ENCODE measurements around the gene UBE2O.

Gene UBE2O

DNA sequence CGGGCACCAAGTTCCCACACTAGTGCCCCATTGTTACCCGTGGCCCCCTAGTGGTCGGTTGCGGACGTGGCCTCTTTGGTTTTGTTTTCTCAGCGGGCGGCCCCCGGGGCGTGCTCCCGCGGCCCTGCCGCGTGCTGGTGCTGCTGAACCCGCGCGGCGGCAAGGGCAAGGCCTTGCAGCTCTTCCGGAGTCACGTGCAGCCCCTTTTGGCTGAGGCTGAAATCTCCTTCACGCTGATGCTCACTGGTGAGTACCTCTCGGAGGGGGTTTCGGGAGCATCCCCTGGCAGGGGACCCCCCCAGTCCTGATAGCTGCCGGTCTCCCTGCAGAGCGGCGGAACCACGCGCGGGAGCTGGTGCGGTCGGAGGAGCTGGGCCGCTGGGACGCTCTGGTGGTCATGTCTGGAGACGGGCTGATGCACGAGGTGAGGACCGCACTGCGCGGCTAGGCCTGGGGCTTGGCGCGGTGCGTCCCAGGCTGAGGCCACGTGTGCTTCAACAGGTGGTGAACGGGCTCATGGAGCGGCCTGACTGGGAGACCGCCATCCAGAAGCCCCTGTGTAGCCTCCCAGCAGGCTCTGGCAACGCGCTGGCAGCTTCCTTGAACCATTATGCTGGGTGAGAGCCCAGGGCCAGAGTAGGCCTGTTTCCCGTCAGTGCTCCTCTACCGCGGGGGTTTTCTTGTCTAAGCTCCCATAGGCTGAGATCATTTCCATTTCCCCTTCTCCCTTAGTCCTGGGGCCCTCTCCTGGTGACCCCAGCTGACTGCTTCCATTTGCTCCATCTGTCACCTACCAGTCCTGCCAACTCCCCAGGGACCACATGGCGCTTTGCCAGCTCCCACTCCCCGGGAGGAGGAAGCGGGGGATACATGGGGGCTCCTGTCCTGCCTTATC, 66.8 kb downstream of the UBE2O start (continued):
- TF ChIP-seq CTCF (tag by site-specific recombination; IDR thresholded peaks at IDR 0.05) (peak; percentile 86), SCRT2 (tag by site-specific recombination; IDR thresholded peaks at IDR 0.05) (peak; percentile 98), ZNF266 (tag by site-specific recombination; IDR thresholded peaks at IDR 0.05; ENCODE audit: low read depth) (no peak), ZSCAN16 (tag by site-specific recombination; IDR thresholded peaks at IDR 0.05) (no peak), ZNF571 (tag by site-specific recombination; IDR thresholded peaks at IDR 0.05) (no peak), TRIM28 (IDR thresholded peaks at IDR 0.05; ENCODE audit: borderline replicate concordance, low read length) (peak; percentile 8; the same call in 1 of the 2 replicates), PBX3 (CRISPR knock-in tag; IDR thresholded peaks at IDR 0.05) (peak; percentile 89), ZNF670 (tag by site-specific recombination; IDR thresholded peaks at IDR 0.05; ENCODE audit: low read depth) (no peak), ZNF350 (tag by site-specific recombination; IDR thresholded peaks at IDR 0.05) (no peak), ZNF132 (tag by site-specific recombination; IDR thresholded peaks at IDR 0.05; ENCODE audit: borderline replicate concordance) (no peak), ZNF555 (tag by site-specific recombination; conservative IDR thresholded peaks at IDR 0.05) (no peak), ZFP37 (tag by site-specific recombination; IDR thresholded peaks at IDR 0.05) (peak; percentile 85), GLIS1 (tag by site-specific recombination; IDR thresholded peaks at IDR 0.05) (peak; percentile 86), HOXD13 (CRISPR knock-in tag; IDR thresholded peaks at IDR 0.05; ENCODE audit: borderline replicate concordance) (0 out of 2 replicates have a peak, but pooled peaks have one; percentile 18), ZNF791 (tag by site-specific recombination; IDR thresholded peaks at IDR 0.05) (no peak), ZNF341 (tag by site-specific recombination; IDR thresholded peaks at IDR 0.05; ENCODE audit: low read depth) (peak; percentile 58), ZNF24 (tag by site-specific recombination; IDR thresholded peaks at IDR 0.05) (0 out of 2 replicates have a peak, but pooled peaks have one; percentile 51), ZNF777 (tag by site-specific recombination; IDR thresholded peaks at IDR 0.05; ENCODE audit: borderline replicate concordance) (no peak), KLF8 (tag by site-specific recombination; IDR thresholded peaks at IDR 0.05) (peak; percentile 85)
- TF ChIP-seq, protein P1, sequence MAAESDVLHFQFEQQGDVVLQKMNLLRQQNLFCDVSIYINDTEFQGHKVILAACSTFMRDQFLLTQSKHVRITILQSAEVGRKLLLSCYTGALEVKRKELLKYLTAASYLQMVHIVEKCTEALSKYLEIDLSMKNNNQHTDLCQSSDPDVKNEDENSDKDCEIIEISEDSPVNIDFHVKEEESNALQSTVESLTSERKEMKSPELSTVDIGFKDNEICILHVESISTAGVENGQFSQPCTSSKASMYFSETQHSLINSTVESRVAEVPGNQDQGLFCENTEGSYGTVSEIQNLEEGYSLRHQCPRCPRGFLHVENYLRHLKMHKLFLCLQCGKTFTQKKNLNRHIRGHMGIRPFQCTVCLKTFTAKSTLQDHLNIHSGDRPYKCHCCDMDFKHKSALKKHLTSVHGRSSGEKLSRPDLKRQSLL (tag by site-specific recombination; IDR thresholded peaks at IDR 0.05), result no peak
- TF ChIP-seq, protein P2, sequence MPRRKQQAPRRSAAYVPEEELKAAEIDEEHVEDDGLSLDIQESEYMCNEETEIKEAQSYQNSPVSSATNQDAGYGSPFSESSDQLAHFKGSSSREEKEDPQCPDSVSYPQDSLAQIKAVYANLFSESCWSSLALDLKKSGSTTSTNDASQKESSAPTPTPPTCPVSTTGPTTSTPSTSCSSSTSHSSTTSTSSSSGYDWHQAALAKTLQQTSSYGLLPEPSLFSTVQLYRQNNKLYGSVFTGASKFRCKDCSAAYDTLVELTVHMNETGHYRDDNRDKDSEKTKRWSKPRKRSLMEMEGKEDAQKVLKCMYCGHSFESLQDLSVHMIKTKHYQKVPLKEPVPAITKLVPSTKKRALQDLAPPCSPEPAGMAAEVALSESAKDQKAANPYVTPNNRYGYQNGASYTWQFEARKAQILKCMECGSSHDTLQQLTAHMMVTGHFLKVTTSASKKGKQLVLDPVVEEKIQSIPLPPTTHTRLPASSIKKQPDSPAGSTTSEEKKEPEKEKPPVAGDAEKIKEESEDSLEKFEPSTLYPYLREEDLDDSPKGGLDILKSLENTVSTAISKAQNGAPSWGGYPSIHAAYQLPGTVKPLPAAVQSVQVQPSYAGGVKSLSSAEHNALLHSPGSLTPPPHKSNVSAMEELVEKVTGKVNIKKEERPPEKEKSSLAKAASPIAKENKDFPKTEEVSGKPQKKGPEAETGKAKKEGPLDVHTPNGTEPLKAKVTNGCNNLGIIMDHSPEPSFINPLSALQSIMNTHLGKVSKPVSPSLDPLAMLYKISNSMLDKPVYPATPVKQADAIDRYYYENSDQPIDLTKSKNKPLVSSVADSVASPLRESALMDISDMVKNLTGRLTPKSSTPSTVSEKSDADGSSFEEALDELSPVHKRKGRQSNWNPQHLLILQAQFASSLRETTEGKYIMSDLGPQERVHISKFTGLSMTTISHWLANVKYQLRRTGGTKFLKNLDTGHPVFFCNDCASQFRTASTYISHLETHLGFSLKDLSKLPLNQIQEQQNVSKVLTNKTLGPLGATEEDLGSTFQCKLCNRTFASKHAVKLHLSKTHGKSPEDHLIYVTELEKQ (tag by site-specific recombination; IDR thresholded peaks at IDR 0.05; ENCODE audit: borderline replicate concordance), result 0 out of 2 replicates have a peak, but pooled peaks have one; percentile 54
- TF ChIP-seq, protein P3, sequence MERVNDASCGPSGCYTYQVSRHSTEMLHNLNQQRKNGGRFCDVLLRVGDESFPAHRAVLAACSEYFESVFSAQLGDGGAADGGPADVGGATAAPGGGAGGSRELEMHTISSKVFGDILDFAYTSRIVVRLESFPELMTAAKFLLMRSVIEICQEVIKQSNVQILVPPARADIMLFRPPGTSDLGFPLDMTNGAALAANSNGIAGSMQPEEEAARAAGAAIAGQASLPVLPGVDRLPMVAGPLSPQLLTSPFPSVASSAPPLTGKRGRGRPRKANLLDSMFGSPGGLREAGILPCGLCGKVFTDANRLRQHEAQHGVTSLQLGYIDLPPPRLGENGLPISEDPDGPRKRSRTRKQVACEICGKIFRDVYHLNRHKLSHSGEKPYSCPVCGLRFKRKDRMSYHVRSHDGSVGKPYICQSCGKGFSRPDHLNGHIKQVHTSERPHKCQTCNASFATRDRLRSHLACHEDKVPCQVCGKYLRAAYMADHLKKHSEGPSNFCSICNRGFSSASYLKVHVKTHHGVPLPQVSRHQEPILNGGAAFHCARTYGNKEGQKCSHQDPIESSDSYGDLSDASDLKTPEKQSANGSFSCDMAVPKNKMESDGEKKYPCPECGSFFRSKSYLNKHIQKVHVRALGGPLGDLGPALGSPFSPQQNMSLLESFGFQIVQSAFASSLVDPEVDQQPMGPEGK (tag by site-specific recombination; IDR thresholded peaks at IDR 0.05), result peak; percentile 93
- TF ChIP-seq, protein P4, sequence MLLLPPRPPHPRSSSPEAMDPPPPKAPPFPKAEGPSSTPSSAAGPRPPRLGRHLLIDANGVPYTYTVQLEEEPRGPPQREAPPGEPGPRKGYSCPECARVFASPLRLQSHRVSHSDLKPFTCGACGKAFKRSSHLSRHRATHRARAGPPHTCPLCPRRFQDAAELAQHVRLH (tag by site-specific recombination; IDR thresholded peaks at IDR 0.05), result no peak
- TF ChIP-seq, protein P5, sequence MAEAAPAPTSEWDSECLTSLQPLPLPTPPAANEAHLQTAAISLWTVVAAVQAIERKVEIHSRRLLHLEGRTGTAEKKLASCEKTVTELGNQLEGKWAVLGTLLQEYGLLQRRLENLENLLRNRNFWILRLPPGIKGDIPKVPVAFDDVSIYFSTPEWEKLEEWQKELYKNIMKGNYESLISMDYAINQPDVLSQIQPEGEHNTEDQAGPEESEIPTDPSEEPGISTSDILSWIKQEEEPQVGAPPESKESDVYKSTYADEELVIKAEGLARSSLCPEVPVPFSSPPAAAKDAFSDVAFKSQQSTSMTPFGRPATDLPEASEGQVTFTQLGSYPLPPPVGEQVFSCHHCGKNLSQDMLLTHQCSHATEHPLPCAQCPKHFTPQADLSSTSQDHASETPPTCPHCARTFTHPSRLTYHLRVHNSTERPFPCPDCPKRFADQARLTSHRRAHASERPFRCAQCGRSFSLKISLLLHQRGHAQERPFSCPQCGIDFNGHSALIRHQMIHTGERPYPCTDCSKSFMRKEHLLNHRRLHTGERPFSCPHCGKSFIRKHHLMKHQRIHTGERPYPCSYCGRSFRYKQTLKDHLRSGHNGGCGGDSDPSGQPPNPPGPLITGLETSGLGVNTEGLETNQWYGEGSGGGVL (tag by site-specific recombination; IDR thresholded peaks at IDR 0.05), result no peak
- TF ChIP-seq, protein P6, sequence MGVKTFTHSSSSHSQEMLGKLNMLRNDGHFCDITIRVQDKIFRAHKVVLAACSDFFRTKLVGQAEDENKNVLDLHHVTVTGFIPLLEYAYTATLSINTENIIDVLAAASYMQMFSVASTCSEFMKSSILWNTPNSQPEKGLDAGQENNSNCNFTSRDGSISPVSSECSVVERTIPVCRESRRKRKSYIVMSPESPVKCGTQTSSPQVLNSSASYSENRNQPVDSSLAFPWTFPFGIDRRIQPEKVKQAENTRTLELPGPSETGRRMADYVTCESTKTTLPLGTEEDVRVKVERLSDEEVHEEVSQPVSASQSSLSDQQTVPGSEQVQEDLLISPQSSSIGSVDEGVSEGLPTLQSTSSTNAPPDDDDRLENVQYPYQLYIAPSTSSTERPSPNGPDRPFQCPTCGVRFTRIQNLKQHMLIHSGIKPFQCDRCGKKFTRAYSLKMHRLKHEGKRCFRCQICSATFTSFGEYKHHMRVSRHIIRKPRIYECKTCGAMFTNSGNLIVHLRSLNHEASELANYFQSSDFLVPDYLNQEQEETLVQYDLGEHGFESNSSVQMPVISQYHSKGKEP (tag by site-specific recombination; IDR thresholded peaks at IDR 0.05), result peak; percentile 70; the same call in 1 of the 2 replicates
